Measurements from ENCODE around the gene SERPINB11. TPM values are rescaled to one million over a fixed set of nuclear protein-coding genes. Genes with fewer than 3 reads are reported as not detected.

The SERPINB11 gene
- total and polyA plus RNA-seq, 10 of the 15 experiments (the other 5 are each of a cell fraction or from before 2014, with no cell fraction given), result not detected

- Histone ChIP-seq H3K4me1 (ENCODE audit: control insufficient read depth, insufficient read depth, low read length) (no peaks in the 10 kb centered on the region), H3K36me3 (ENCODE audit: control insufficient read depth in 2 of 2, insufficient read depth in 2 of 2, low read length in 1 of 2) (no peaks in the 10 kb centered on the region), H3K9me3 (replicated peaks; ENCODE audit: control insufficient read depth, insufficient read depth, low read length) (no peaks in the 10 kb centered on the region), H3K79me2 (ENCODE audit: control insufficient read depth, insufficient read depth, low read length) (no peaks in the 10 kb centered on the region), H2AFZ (ENCODE audit: control insufficient read depth, low read depth, low read length) (no peak overlapping the region), H3K27me3 (replicated peaks in 1 of 2; ENCODE audit: control insufficient read depth in 2 of 2, insufficient read depth in 2 of 2, low read length in 1 of 2) (no peaks in the 10 kb centered on the region), H3K4me2 (ENCODE audit: control insufficient read depth, insufficient read depth) (no peak overlapping the region), H3K4me3 (no peak overlapping the region), H3K9ac (ENCODE audit: control insufficient read depth, insufficient read depth, low read length) (no peak overlapping the region), H3K27ac (ENCODE audit: control insufficient read depth, insufficient read depth) (no peak overlapping the region), H4K20me1 (ENCODE audit: control insufficient read depth, insufficient read depth) (no peaks in the 10 kb centered on the region)
- WGBS (ENCODE audit: insufficient coverage, insufficient replicate concordance, low lambda C conversion rate, missing lambda C conversion rate), result 1% methylated on average over 5 of the region's 5 CpGs
- ChIA-PET POLR2A (interaction anchor here (0.7 kb wide), 1 partner anchor 160 kb away, joined by 3 read pairs; no protein-coding TSS in a partner anchor), SMC1A (ENCODE audit: uncharacterized antibody, unreplicated experiment) (no interaction called here), RAD21 (ENCODE audit: unreplicated experiment) (no interaction called here), CTCF (interaction anchor here (1.0 to 3.7 kb wide), 3 partner anchors 97 to 167 kb away, joined by 4 to 17 read pairs (median 6); no protein-coding TSS in a partner anchor)
- TF ChIP-seq CTCF (IDR thresholded peaks at IDR 0.05 in 2 of 3, conservative IDR thresholded peaks at IDR 0.05 in 1 of 3; ENCODE audit: control insufficient read depth in 2 of 3, extremely low read depth in 1 of 3, insufficient read depth in 1 of 3, low read depth in 3 of 3, low read length in 3 of 3), result peak; percentile 58 to 66 (median 59); a peak in 5 of 6 replicates
- TF ChIP-seq SMC3 (IDR thresholded peaks at IDR 0.05; ENCODE audit: borderline replicate concordance, low read length), result peak; percentile 68
- no peak for TF ChIP-seq NFIC (IDR thresholded peaks at IDR 0.05; ENCODE audit: low read depth, low read length)
- TF ChIP-seq RAD21 (IDR thresholded peaks at IDR 0.05; ENCODE audit: insufficient read depth, low read depth, low read length), result peak; percentile 68
- in situ Hi-C loops (cut with MboI) (loop anchor here (10.0 kb wide), 1 partner anchor 152 kb away; no protein-coding TSS in a partner anchor), intact Hi-C loops (cut with micrococcal nuclease; ENCODE audit: unreplicated experiment) (loop anchor here (1.0 kb wide), 1 partner anchor 158 kb away; no protein-coding TSS in a partner anchor)
- ATAC-seq, result peak; percentile 86
- DNase-seq (ENCODE audit: low read depth, low spot score), result no peak
- BruUV-seq (replicated peaks), result no TSS peak
- FAIRE-seq, result no peak
Observed at GRCh38 chr18:63676526-63677323, 26.0 kb upstream of the SERPINB11 start.

Measured in GM12878 (cell line).